Mammary epithelial cell (primary cell): ENCODE data around the gene LPP.

Experiments
- CTCF ChIP-seq, 2 donors: IDR thresholded peaks in 1 of 2; conservative IDR thresholded peaks in 1 of 2; 2 replicates each; pipeline ENCODE4 v1.5.1; 2011 to 2012; ENCODE audit warnings: inconsistent platforms in 2 of 2, low read length in 2 of 2, mild to moderate bottlenecking in 2 of 2, control low read depth in 1 of 2, low read depth in 1 of 2; ENCODE audit not compliant: insufficient read depth in 1 of 2; ENCODE audit errors: extremely low read depth in 1 of 2
- EZH2 ChIP-seq: IDR thresholded peaks from 2 replicates; pipeline ENCODE4 v1.6.1; 2012; ENCODE audit warnings: low read length, inconsistent platforms, borderline replicate concordance

- TF ChIP-seq CTCF (conservative IDR thresholded peaks at IDR 0.05 in 1 of 2, IDR thresholded peaks at IDR 0.05 in 1 of 2; ENCODE audit: extremely low read depth in 1 of 2, insufficient read depth in 1 of 2, low read depth in 1 of 2, low read length in 2 of 2) (no peak), EZH2 (no peak)
Observed at GRCh38 chr3:188218603-188219002, 64.6 kb downstream of the LPP start.
